IPS-18c (cell line): ENCODE results near the gene SGTB.
"Not testable (repeated sequence)": the region's sequence is repeated elsewhere in the genome, so short reads cannot be mapped to it uniquely, and the experiment has no call there.

Experiments
- H3K4me3 ChIP-seq: 2 replicates; pipeline ENCODE4 v1.7.0; 2013; ENCODE audit warnings: low read depth, mild to moderate bottlenecking, low read length, moderate library complexity; ENCODE audit not compliant: insufficient read depth
- H3K9me3 ChIP-seq: one replicate; pipeline ENCODE4 v1.6.1; 2013; ENCODE audit warnings: mild to moderate bottlenecking, low read length, moderate library complexity; ENCODE audit not compliant: control insufficient read depth, insufficient read depth

The SGTB gene

GRCh38 chr5:65702036-65702435, 19.9 kb downstream of the SGTB start:
- no peaks in the 10 kb centered on the region for H3K9me3 ChIP-seq
- no peak overlapping the region for H3K4me3 ChIP-seq

GRCh38 chr5:65699338-65699737, 22.6 kb downstream of the SGTB start:
- no peaks in the 10 kb centered on the region for H3K9me3 ChIP-seq

GRCh38 chr5:65696892-65697291, 25.0 kb downstream of the SGTB start:
- Histone ChIP-seq H3K9me3 (no peaks in the 10 kb centered on the region), H3K4me3 (no peak overlapping the region)

More at GRCh38 chr5:65699338-65699737, 22.6 kb downstream of the SGTB start:
- no peak overlapping the region for H3K4me3 ChIP-seq

- H3K9me3 ChIP-seq = no peaks in the 10 kb centered on the region
- H3K4me3 ChIP-seq = no peak overlapping the region
These were observed 26.0 kb downstream of the SGTB start for GRCh38 chr5:65695896-65696295.

GRCh38 chr5:65695162-65695755, 26.6 kb downstream of the SGTB start:
- Histone ChIP-seq H3K9me3 (no peaks in the 10 kb centered on the region), H3K4me3 (no peak overlapping the region)

- no peak overlapping the region for H3K4me3 ChIP-seq
- no peaks in the 10 kb centered on the region for H3K9me3 ChIP-seq
These were observed 28.8 kb downstream of the SGTB start for GRCh38 chr5:65693121-65693520.

GRCh38 chr5:65682148-65682547, 39.8 kb downstream of the SGTB start:
- Histone ChIP-seq H3K4me3 (no peak overlapping the region), H3K9me3 (no peaks in the 10 kb centered on the region)

DNA sequence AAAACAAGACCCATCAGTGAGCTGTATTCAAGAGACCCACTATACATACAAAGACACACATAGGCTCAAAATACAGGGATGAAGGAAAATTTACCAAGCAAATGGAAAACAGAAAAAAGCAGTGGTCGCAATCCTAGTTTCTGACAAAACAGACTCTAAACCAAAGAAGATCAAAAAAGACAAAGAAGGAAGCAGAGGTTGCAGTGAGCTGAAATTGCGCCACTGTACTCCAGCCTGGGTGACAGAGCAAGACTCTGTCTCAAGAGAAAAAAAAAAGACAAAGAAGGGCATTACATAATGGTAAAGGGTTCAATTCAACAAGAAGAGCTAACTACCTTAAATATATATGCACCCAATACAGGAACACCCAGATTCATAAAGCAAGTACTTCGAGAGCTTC, 45.9 kb downstream of the SGTB start:
- H3K4me3 ChIP-seq, H3K9me3 ChIP-seq: not testable (repeated sequence)

- peaks cover 2% of the 10 kb centered on the region for H3K9me3 ChIP-seq
These were observed 47.2 kb downstream of the SGTB start for GRCh38 chr5:65674749-65675148.

GRCh38 chr5:65672796-65673195, 49.1 kb downstream of the SGTB start:
- H3K4me3 ChIP-seq = no peak overlapping the region
- H3K9me3 ChIP-seq = peaks cover 2% of the 10 kb centered on the region

More at GRCh38 chr5:65674749-65675148, 47.2 kb downstream of the SGTB start:
- no peak overlapping the region for H3K4me3 ChIP-seq

- no peak overlapping the region for H3K4me3 ChIP-seq
- H3K9me3 ChIP-seq = peaks cover under 1% of the 10 kb centered on the region
These were observed 53.2 kb downstream of the SGTB start for GRCh38 chr5:65668696-65669095.

- no peaks in the 10 kb centered on the region for H3K9me3 ChIP-seq
- H3K4me3 ChIP-seq = no peak overlapping the region
These were observed 57.9 kb downstream of the SGTB start for GRCh38 chr5:65663804-65664521.

GRCh38 chr5:65654713-65655112, 67.2 kb downstream of the SGTB start:
- H3K4me3 ChIP-seq = no peak overlapping the region
- H3K9me3 ChIP-seq = no peaks in the 10 kb centered on the region

DNA sequence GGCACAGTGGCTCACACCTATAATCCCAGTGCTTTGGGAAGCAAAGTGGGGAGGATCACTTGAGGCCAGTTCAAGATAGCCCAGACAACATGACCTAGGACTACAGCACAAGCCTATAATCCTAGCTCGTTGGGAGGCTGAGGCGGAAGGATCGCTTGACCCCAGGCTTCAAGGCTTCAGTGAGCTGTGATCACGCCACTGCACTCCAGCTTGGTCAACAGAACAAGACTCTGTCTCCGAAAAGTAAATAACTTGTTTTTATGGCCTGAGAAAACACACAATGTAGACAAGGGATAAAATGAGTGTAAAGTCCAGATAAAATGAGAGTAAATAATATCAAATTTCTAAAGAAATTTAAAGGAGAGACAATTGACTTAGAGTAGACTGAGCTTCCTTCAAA, 70.8 kb downstream of the SGTB start:
- Histone ChIP-seq H3K4me3 (no peak overlapping the region), H3K9me3 (no peaks in the 10 kb centered on the region)

GRCh38 chr5:65647941-65648340, 74.0 kb downstream of the SGTB start:
- no peak overlapping the region for H3K4me3 ChIP-seq
- H3K9me3 ChIP-seq = no peaks in the 10 kb centered on the region

GRCh38 chr5:65646938-65647337, 75.0 kb downstream of the SGTB start:
- H3K9me3 ChIP-seq = no peaks in the 10 kb centered on the region

DNA sequence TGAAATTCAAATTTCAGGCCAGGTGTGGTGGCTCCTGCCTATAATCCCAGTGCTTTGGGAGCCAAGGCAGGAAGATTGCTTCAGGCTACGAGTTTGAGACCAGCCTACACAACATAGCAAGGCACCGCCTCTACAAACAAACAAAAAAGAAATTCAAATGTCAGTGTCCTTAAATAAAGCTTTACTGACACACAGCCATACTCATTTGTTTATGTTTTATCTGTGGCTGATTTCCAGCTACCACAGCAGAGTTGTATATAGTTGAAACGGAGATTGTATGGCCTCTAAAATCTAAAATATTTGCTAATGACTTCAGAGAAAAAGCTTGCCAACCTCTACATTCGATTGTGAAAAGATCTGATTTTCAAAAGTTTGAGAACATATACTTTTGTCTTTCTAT, 81.7 kb downstream of the SGTB start:
- no peaks in the 10 kb centered on the region for H3K9me3 ChIP-seq

More at GRCh38 chr5:65646938-65647337, 75.0 kb downstream of the SGTB start:
- no peak overlapping the region for H3K4me3 ChIP-seq

GRCh38 chr5:65630981-65631380, 90.9 kb downstream of the SGTB start:
- H3K4me3 ChIP-seq = no peak overlapping the region

More for the DNA sequence above, 81.7 kb downstream of the SGTB start:
- H3K4me3 ChIP-seq = no peak overlapping the region

DNA sequence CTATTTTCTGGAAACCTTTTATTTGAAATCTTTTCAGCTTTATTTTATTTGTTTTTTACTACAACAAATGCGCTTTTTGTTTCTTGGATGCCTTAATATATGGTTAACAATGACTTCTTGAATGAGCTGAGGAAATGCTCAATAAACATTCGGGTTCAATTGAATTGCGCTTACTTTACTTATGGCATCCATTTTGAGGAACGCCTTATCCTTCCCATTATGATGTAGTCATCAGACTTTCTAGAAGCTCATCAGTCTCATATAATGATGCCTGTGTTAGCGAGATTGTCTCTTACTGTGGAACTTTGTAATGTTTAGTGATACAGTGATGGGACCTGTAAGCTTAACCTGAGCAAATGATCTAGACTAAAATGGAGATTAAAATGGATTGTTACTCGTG, 96.2 kb downstream of the SGTB start:
- peak overlapping the region; percentile 97 for H3K4me3 ChIP-seq
- H3K9me3 ChIP-seq = no peaks in the 10 kb centered on the region

More at GRCh38 chr5:65630981-65631380, 90.9 kb downstream of the SGTB start:
- H3K9me3 ChIP-seq = no peaks in the 10 kb centered on the region
